GM19397 (cell line): ENCODE data around the gene NEU4.

ENCODE experiments used
- ATAC-seq: cut with Tn5 transposase; IDR thresholded peaks from one replicate; pipeline ENCODE4 v1.9.1; 2021; ENCODE audit warnings: mild to moderate bottlenecking, moderate library complexity; ENCODE audit not compliant: unreplicated experiment

The NEU4 gene

GRCh38 chr2:241860184-241861078 is 51.4 kb downstream of the NEU4 start:
- no peak for ATAC-seq

GRCh38 chr2:241861264-241861663 is 52.3 kb downstream of the NEU4 start:
- ATAC-seq: no peak

DNA sequence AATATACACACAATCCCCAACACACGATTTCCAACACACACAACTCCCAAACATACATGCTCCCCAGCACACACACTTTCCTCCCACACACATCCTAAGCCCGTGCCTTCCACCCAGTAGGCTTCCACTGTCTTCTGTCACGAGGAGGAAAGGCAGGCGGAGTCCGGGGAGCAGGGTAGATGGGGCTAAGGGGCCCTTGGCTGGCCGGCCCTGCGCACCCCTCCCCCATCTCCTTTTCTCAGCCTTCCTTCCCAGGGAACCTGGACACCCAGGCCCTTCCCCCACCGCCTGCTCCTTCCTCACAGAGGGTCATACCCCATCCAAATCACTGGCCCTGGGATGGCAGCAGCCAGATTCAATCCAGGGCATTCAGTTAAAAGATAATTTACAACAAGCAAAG is 53.1 kb downstream of the NEU4 start:
- no peak for ATAC-seq

GRCh38 chr2:241862775-241863535 is 54.0 kb downstream of the NEU4 start:
- ATAC-seq: no peak

GRCh38 chr2:241863536-241863954 is 54.6 kb downstream of the NEU4 start:
- no peak for ATAC-seq

DNA sequence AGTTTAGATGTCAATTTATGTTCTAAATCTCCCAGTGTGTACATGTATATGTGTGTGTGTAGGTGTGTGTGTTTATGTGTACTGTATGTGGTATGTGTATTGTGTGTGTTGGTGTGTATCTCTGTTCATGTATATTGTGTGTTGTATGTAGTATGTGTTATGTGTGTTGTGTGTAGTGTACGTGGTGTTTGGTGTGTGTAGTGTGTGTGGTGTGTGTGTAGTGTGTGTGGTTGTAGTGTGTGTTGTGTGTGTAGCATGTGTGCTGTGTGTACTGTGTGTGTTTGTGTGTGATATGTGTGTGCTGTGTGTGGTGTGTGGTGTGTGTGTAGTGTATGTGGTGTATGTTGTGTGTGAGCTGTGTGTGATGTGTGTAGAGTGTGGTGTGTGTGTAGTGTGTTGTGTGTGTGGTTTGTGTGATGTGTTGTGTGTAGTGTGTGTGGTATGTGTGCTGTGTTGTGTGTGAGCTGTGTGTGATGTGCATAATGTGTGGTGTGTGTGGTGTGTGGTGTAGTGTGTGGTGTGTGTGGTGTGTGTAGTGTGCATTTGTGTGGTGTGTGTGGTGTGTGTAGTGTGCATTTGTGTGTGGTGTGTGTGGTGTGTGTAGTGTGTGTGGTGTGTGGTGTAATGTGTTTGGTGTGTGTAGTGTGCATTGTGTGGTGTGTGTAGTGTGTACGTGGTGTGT is 55.3 kb downstream of the NEU4 start:
- no peak for ATAC-seq

DNA sequence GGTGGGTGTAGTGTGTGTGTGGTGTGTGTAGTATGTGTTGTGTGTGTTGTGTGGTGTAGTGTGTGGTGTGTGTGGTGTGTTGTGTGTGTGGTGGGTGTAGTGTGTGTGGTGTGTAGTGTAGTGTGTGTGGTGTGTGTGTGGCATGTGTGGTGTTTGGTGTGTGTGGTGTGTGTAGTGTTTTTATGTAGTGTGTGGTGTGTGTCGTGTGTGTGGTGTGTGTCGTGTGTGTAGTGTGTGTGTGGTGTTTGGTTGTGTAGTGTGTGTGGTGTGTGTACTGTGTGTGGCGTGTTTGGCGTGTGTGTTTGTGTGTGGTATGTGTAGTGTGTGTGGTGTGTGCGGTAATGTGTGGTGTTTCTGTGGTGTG is 55.8 kb downstream of the NEU4 start:
- ATAC-seq: no peak

DNA sequence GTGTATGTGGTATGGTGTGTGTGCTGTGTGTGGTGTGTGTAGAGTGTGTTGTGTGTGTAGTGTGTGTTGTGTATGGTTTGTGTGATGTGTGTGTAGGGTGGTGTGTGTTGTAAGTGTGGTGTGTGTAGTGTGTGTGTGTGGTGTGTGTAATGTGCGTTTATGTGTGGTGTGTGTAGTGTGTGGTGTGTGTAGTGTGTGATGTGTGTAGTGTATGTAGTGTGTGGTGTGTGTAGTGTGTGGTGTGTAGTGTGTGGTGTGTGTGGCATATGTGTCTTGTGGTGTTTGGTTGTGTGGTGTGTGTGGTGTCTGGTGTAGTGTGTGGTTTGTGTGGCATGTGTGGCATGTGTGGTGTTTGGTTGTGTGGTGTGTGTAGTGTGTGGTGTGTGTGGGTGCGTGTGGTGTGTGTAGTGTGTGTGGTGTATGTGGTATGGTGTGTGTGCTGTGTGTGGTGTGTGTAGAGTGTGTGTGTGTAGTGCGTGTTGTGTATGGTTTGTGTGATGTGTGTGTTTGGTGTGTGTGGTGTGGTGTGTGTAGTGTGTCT is 56.5 kb downstream of the NEU4 start:
- ATAC-seq: no peak

- no peak for ATAC-seq
Measured at GRCh38 chr2:241865957-241866789, 57.2 kb downstream of the NEU4 start.
